KMS-11 (cell line): ENCODE measurements around the gene SEMA5A.

ENCODE experiments used
- H2AFZ ChIP-seq: fragments of 200-600 bp; sonication (generic); 2 replicates; pipeline ENCODE4 v1.6.1; 2016; ENCODE audit warnings: antibody characterized with exemption, mixed run types, low read depth
- H3K27ac ChIP-seq: fragments of 200-600 bp; sonication (generic); 2 replicates; pipeline ENCODE4 v1.6.1; 2016; ENCODE audit warnings: mild to moderate bottlenecking, mixed run types
- H3K27me3 ChIP-seq: fragments of 200-600 bp; sonication (generic); 2 replicates; pipeline ENCODE4 v1.6.1; 2017; ENCODE audit warnings: mild to moderate bottlenecking, low read depth, mixed run types, moderate library complexity; ENCODE audit not compliant: insufficient read depth
- H3K36me3 ChIP-seq: fragments of 200-600 bp; sonication (generic); 2 replicates; pipeline ENCODE4 v1.6.1; 2017; ENCODE audit warnings: mild to moderate bottlenecking, mixed run types; ENCODE audit not compliant: insufficient read depth
- H3K4me1 ChIP-seq: fragments of 200-600 bp; sonication (generic); 2 replicates; pipeline ENCODE4 v1.6.1; 2016; ENCODE audit warnings: mild to moderate bottlenecking, low read depth, mixed run types; ENCODE audit not compliant: poor library complexity, severe bottlenecking
- H3K4me2 ChIP-seq: fragments of 200-600 bp; sonication (generic); 2 replicates; pipeline ENCODE4 v1.7.0; 2016; ENCODE audit warnings: mild to moderate bottlenecking, mixed run types
- H3K4me3 ChIP-seq: fragments of 200-600 bp; sonication (generic); IDR thresholded peaks from 2 replicates; pipeline ENCODE4 v1.6.1; 2017; ENCODE audit warnings: low read depth, low read length, mixed read lengths; ENCODE audit not compliant: insufficient read depth
- H3K79me2 ChIP-seq: fragments of 200-600 bp; sonication (generic); 2 replicates; pipeline ENCODE4 v1.6.1; 2016; ENCODE audit warnings: low read depth, mixed run types; ENCODE audit not compliant: insufficient read depth
- H3K9ac ChIP-seq: fragments of 200-600 bp; sonication (generic); 2 replicates; pipeline ENCODE4 v1.6.1; 2016; ENCODE audit warnings: mild to moderate bottlenecking, mixed run types
- H4K20me1 ChIP-seq: fragments of 200-600 bp; sonication (generic); 2 replicates; pipeline ENCODE4 v1.6.1; 2016; ENCODE audit warnings: mild to moderate bottlenecking, mixed run types; ENCODE audit not compliant: insufficient read depth
- TF ChIP-seq, protein P1 (sequence below): fragments of 200-600 bp; sonication (generic); conservative IDR thresholded peaks from 2 replicates; pipeline ENCODE4 v1.6.1; 2017; ENCODE audit warnings: low read depth, mild to moderate bottlenecking, antibody characterized with exemption, low read length, moderate library complexity, mixed read lengths

The SEMA5A gene

DNA sequence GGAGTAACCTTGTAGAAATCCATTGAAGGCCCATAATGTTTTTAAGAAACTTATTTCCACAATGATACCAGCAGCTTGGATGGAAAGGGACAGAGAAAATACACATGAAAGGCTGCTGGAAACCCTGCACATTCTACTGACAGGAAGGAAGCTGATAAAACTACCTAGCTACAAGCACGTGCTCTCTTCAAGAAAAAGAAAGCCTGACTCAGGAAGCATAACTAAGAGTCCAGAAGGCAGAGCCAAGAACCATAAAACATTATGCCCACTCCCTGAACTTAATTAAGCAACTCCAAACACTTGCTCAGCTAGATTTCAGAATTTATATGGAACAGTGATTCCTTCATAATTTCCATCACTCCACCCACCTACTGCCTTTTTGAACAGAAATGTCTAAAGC is 430.8 kb downstream of the SEMA5A start:
- Histone ChIP-seq H3K27me3 (no peaks in the 10 kb centered on the region), H3K9ac (no peak overlapping the region), H2AFZ (no peak overlapping the region), H3K4me1 (no peaks in the 10 kb centered on the region), H3K27ac (no peak overlapping the region), H3K4me2 (no peak overlapping the region), H3K4me3 (no peak overlapping the region), H3K79me2 (no peaks in the 10 kb centered on the region), H3K36me3 (no peaks in the 10 kb centered on the region), H4K20me1 (no peaks in the 10 kb centered on the region)
- TF ChIP-seq, protein P1, sequence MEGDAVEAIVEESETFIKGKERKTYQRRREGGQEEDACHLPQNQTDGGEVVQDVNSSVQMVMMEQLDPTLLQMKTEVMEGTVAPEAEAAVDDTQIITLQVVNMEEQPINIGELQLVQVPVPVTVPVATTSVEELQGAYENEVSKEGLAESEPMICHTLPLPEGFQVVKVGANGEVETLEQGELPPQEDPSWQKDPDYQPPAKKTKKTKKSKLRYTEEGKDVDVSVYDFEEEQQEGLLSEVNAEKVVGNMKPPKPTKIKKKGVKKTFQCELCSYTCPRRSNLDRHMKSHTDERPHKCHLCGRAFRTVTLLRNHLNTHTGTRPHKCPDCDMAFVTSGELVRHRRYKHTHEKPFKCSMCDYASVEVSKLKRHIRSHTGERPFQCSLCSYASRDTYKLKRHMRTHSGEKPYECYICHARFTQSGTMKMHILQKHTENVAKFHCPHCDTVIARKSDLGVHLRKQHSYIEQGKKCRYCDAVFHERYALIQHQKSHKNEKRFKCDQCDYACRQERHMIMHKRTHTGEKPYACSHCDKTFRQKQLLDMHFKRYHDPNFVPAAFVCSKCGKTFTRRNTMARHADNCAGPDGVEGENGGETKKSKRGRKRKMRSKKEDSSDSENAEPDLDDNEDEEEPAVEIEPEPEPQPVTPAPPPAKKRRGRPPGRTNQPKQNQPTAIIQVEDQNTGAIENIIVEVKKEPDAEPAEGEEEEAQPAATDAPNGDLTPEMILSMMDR: no peak

DNA sequence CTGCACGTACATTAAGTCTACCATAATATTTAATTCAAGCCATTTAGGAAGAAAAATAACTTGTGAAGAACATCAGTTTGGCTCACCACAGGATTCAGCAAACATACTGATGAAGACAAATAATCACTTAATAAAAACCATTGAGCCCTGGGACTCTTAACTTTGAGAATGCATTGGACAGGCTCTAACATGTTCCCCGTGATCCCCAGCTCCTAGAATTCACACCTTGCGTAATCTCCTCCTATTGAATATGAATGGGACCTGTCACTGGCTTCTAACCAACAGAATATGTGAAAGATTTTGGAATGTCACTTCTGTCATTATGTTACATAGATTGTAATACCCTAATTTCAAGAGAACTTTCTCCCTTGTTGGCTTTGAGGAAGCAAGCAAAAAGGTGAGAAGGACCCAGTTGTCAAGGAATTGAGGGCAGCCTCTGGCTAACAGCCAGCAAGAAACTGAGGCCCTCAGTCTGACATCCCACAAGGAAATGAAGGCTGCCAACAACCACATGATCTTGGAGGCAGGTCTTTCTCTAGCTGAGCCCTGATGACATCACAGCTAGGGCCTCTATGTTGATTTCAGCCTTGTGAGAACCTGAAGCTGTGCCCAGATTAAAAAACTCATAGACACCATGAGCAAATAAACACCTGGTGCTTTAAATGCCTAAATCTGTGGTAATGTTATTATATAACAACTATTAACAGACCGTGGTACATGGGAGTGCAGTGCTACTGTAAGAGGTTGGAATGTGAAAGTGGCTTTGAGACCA is 433.2 kb downstream of the SEMA5A start:
- TF ChIP-seq, protein P1: no peak
- Histone ChIP-seq H4K20me1 (no peaks in the 10 kb centered on the region), H3K79me2 (no peaks in the 10 kb centered on the region), H2AFZ (no peak overlapping the region), H3K4me1 (no peaks in the 10 kb centered on the region), H3K27ac (no peak overlapping the region), H3K9ac (no peak overlapping the region), H3K4me3 (no peak overlapping the region), H3K4me2 (no peak overlapping the region), H3K36me3 (no peaks in the 10 kb centered on the region), H3K27me3 (no peaks in the 10 kb centered on the region)

DNA sequence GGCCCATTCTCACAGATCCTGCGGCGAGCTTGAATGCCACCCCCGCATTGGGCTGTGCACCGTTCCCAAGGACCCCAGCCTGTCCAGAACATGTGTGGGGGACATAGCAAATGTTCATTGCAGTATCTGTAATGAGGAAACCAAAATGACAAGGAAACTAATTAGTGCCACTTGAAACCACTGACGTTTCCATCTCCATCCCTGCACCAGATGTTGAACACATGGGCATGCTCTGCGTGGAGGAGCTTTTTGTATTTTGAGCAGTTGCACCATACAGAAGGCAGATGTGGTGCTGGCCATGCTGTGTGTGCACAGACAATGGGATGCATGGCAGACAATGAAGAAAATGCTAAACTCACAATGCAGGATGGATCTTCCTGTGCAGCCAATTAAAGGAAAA is 437.7 kb downstream of the SEMA5A start:
- Histone ChIP-seq H3K4me3 (no peak overlapping the region), H2AFZ (no peak overlapping the region), H3K9ac (no peak overlapping the region), H3K36me3 (no peaks in the 10 kb centered on the region), H3K79me2 (no peaks in the 10 kb centered on the region), H4K20me1 (no peaks in the 10 kb centered on the region), H3K4me1 (no peaks in the 10 kb centered on the region), H3K27ac (no peak overlapping the region), H3K4me2 (no peak overlapping the region), H3K27me3 (no peaks in the 10 kb centered on the region)
- TF ChIP-seq, protein P1: no peak

DNA sequence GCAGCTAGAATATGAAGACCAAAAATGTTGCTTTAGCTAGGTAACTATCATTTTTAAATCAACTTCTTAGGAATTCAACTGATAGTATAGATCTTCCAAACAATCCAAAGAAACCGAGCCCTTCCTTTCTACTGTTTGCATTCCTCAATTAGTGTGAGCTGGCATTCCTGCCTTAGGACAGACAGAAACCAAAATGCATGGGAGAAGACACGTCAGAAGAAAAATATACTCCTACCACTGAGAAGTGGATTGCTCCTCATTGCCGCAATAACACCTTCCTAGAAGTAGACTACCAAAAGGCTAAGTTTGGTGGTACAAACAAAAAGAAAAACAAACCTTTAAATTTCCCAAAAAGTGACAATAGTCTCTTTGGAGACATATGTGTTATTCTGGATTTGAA is 440.0 kb downstream of the SEMA5A start:
- H3K9ac ChIP-seq: no peak overlapping the region
- H3K4me3 ChIP-seq: no peak overlapping the region
- H4K20me1 ChIP-seq: no peaks in the 10 kb centered on the region
- no peaks in the 10 kb centered on the region for H3K4me1 ChIP-seq
- no peak overlapping the region for H3K4me2 ChIP-seq
- TF ChIP-seq, protein P1: no peak
- no peak overlapping the region for H3K27ac ChIP-seq
- no peaks in the 10 kb centered on the region for H3K79me2 ChIP-seq
- H3K27me3 ChIP-seq: no peaks in the 10 kb centered on the region
- no peaks in the 10 kb centered on the region for H3K36me3 ChIP-seq
- H2AFZ ChIP-seq: no peak overlapping the region
